K562 (cell line): ENCODE data around the gene ABCD3. TPM values are rescaled to one million over a fixed set of nuclear protein-coding genes. Genes with fewer than 3 reads are reported as not detected.

Experiments
- ATAC-seq: fragments of 200-7000 bp; cut with Tn5 transposase; 3 replicates; pipeline ENCODE4 v1.9.1; 2020; ENCODE audit warnings: moderate library complexity
- BruUV-seq: library from RNA; stranded (reverse); fragments of 400-500 nt; replicated peaks from 2 replicates; lab custom pipeline; 2021; lab: Mats Ljungman, UMichigan
- CTCF ChIA-PET: fragments of 300-600 bp; formaldehyde crosslinking; extraction: SDS; loops from one replicate; lab custom pipeline; 2021; ENCODE audit warnings: low intra/inter-chr PET ratio; lab: Yijun Ruan, JAX
- POLR2A ChIA-PET: fragments of 300-600, 350-650 bp; sonication (Branson Sonifier 250); formaldehyde crosslinking; extraction: SDS; loops from one replicate; lab custom pipeline; 2021; ENCODE audit warnings: antibody characterized with exemption, inconsistent platforms; lab: Yijun Ruan, JAX
- DNase-seq, 4 experiments: peaks; one replicate each; pipeline versions ENCODE4 v3.0.0 to v3.0.0-alpha.2; 2011 to 2018; ENCODE audit warnings: low spot score in 3 of 4, mixed read lengths in 3 of 4; ENCODE audit errors: extremely low read depth in 1 of 4
- FAIRE-seq: peaks from 2 replicates; lab custom pipeline; 2011; peaks lifted over from hg19 to GRCh38; lab: Jason Lieb, UNC
- H2AFZ ChIP-seq: 2 replicates; pipeline ENCODE4 v1.6.0; 2011; ENCODE audit warnings: low read depth, low read length, control low read depth, inconsistent platforms
- H3K27ac ChIP-seq: fragments of 200-600 bp; 3 replicates; pipeline ENCODE4 v1.8.0; 2011; ENCODE audit warnings: low read depth, mild to moderate bottlenecking, control low read depth, inconsistent platforms, low read length, moderate library complexity, mixed read lengths; ENCODE audit errors: extremely low read depth
- H3K27me3 ChIP-seq, 2 experiments: fragments of 300-600 bp in 1 of 2; 2 replicates in 1 of 2; 3 replicates in 1 of 2; pipeline versions ENCODE4 v1.6.0 to v1.8.0; 2011; ENCODE audit warnings: inconsistent platforms in 2 of 2, low read length in 2 of 2, mild to moderate bottlenecking in 1 of 2, mixed read lengths in 1 of 2, moderate library complexity in 1 of 2; ENCODE audit not compliant: control insufficient read depth in 2 of 2, insufficient read depth in 2 of 2
- H3K36me3 ChIP-seq: fragments of 300-600 bp; 3 replicates; pipeline ENCODE4 v1.8.0; 2011; ENCODE audit warnings: mild to moderate bottlenecking, low read length, inconsistent platforms; ENCODE audit not compliant: control insufficient read depth, insufficient read depth
- H3K4me1 ChIP-seq, 2 experiments: fragments of 200-600 bp in 1 of 2; replicated peaks in 1 of 2; 2 replicates in 1 of 2; 3 replicates in 1 of 2; pipeline versions ENCODE4 v1.5.1 to v1.8.0; 2011; ENCODE audit warnings: inconsistent platforms in 2 of 2, low read length in 2 of 2, mild to moderate bottlenecking in 1 of 2, mixed read lengths in 1 of 2, moderate library complexity in 1 of 2; ENCODE audit not compliant: control insufficient read depth in 2 of 2, insufficient read depth in 2 of 2
- H3K4me2 ChIP-seq: 2 replicates; pipeline ENCODE4 v1.6.1; 2011; ENCODE audit warnings: low read length, control low read depth, inconsistent platforms, mixed read lengths; ENCODE audit not compliant: insufficient read depth
- H3K4me3 ChIP-seq: fragments of 200-600 bp; sonication (generic), shearing (Covaris generic); 2 replicates; pipeline ENCODE4 v1.5.1; 2016; ENCODE audit warnings: control low read depth, inconsistent platforms
- H3K79me2 ChIP-seq: fragments of 200-600 bp; 3 replicates; pipeline ENCODE4 v1.8.0; 2011; ENCODE audit warnings: low read length, inconsistent platforms; ENCODE audit not compliant: control insufficient read depth, insufficient read depth
- H3K9ac ChIP-seq, 2 experiments: 2 replicates each; pipeline versions ENCODE4 v1.6.0 to v1.6.1; 2011; ENCODE audit warnings: low read depth in 2 of 2, low read length in 2 of 2, control low read depth in 1 of 2, inconsistent platforms in 1 of 2, mild to moderate bottlenecking in 1 of 2, mixed read lengths in 1 of 2; ENCODE audit not compliant: insufficient read depth in 1 of 2
- H3K9me1 ChIP-seq: one replicate; pipeline ENCODE4 v1.6.0; 2011; ENCODE audit warnings: inconsistent platforms, mild to moderate bottlenecking, low read length, moderate library complexity; ENCODE audit not compliant: control insufficient read depth, insufficient read depth
- H3K9me3 ChIP-seq: replicated peaks from 2 replicates; pipeline ENCODE4 v1.5.1; 2011; ENCODE audit warnings: low read depth, low read length, inconsistent platforms; ENCODE audit not compliant: control insufficient read depth, insufficient read depth
- H4K20me1 ChIP-seq: replicated peaks from 2 replicates; pipeline ENCODE4 v1.6.1; 2011; ENCODE audit warnings: low read length, inconsistent platforms, mixed read lengths; ENCODE audit not compliant: control insufficient read depth, insufficient read depth
- EHMT2 ChIP-seq: fragments of 450-650 bp; IDR thresholded peaks from 2 replicates; pipeline ENCODE4 v1.6.1; 2018; ENCODE audit warnings: antibody characterized with exemption
- KLF16 ChIP-seq: IDR thresholded peaks from 2 replicates; pipeline ENCODE4 v1.6.1; 2016; ENCODE audit warnings: antibody characterized with exemption
- SMARCE1 ChIP-seq: fragments of 450-650 bp; IDR thresholded peaks from 2 replicates; pipeline ENCODE4 v1.7.1; 2016; ENCODE audit warnings: mild to moderate bottlenecking
- SMC3 ChIP-seq: conservative IDR thresholded peaks from 2 replicates; pipeline ENCODE4 v1.6.1; 2011; ENCODE audit warnings: low read depth, low read length, improper control_type of control experiment; ENCODE audit not compliant: insufficient read depth
- ZNF644 ChIP-seq: fragments of 200-800 bp; sonication (Bioruptor generic); IDR thresholded peaks from 2 replicates; pipeline ENCODE4 v1.6.1; 2016; ENCODE audit warnings: low read depth, missing genetic modification characterization, missing compliant biosample characterization
- WGBS: fragments of 100-300 bp; shearing (Covaris generic); methylation state at CpG from one replicate; pipeline ENCODE4 v1.1.6; 2016; ENCODE audit warnings: low coverage, mixed read lengths; ENCODE audit not compliant: insufficient coverage; ENCODE audit errors: missing lambda C conversion rate; 5-methylcytosine and 5-hydroxymethylcytosine counted together
- in situ Hi-C: fragments of 300-500 bp; cut with MboI; formaldehyde crosslinking; loops from 4 replicates; pipeline ENCODE4 v1.15.0; 2018; ENCODE audit warnings: inconsistent platforms, mixed read lengths
- intact Hi-C: fragments of 100-400 bp; cut with micrococcal nuclease; formaldehyde crosslinking; loops from 2 replicates; pipeline ENCODE4 v1.14.2; 2022
- polyA plus RNA-seq, 8 experiments: library from polyadenylated mRNA; depleted of rRNA in 4 of 8; stranded (reverse) in 5 of 8; unstranded in 3 of 8; fragments of >200 nt; fragmentation: Nextera tagmentation in 2 of 8; fragmentation: Illumina TruSeq in 1 of 8; extraction: Ambion mirVana in 2 of 8; extraction: Trizol in 1 of 8; gene quantifications; 2 replicates each; pipeline versions ENCODE4 v1.2.1 to v1.2.3, GENCODE V29; 2011 to 2014; ENCODE audit warnings: inconsistent platforms in 1 of 8, missing spikeins in 1 of 8
- total RNA-seq, 7 experiments: library from RNA; depleted of rRNA in 6 of 7; stranded (reverse); fragments of >200 nt in 6 of 7; fragmentation: Illumina TruSeq in 2 of 7; extraction: Trizol in 2 of 7; gene quantifications; 2 replicates each; pipeline versions ENCODE4 v1.2.1 to v1.2.3, GENCODE V29; 2011 to 2021; ENCODE audit warnings: low replicate concordance in 1 of 7
- TF ChIP-seq, protein P1 (sequence below), 2 experiments: fragments of 150-350 bp in 1 of 2; IDR thresholded peaks; 2 replicates each; pipeline ENCODE4 v1.6.1; 2012 to 2016; ENCODE audit warnings: low read depth in 2 of 2, low read length in 2 of 2, mild to moderate bottlenecking in 1 of 2, moderate library complexity in 1 of 2
- TF ChIP-seq, protein P2 (sequence below): fragments of 250-450 bp; sonication (Bioruptor Pico); IDR thresholded peaks from 2 replicates; pipeline ENCODE4 v1.5.0; 2021; ENCODE audit warnings: mild to moderate bottlenecking, borderline replicate concordance
- TF ChIP-seq, protein P3 (sequence below): conservative IDR thresholded peaks from 2 replicates; pipeline ENCODE4 v1.6.1; 2011; ENCODE audit warnings: low read depth, mild to moderate bottlenecking, low read length; ENCODE audit not compliant: control insufficient read depth
- TF ChIP-seq, protein P4 (sequence below): sonication (generic); formaldehyde crosslinking; IDR thresholded peaks from 2 replicates; pipeline ENCODE4 v1.9.0; 2022; ENCODE audit warnings: mild to moderate bottlenecking, missing genetic modification reagents

The ABCD3 gene
- total and polyA plus RNA-seq, 9 of the 15 experiments (the other 6 are each of a cell fraction or from before 2014, with no cell fraction given), result 11.0 to 30.7 (median 15.5) TPM

DNA sequence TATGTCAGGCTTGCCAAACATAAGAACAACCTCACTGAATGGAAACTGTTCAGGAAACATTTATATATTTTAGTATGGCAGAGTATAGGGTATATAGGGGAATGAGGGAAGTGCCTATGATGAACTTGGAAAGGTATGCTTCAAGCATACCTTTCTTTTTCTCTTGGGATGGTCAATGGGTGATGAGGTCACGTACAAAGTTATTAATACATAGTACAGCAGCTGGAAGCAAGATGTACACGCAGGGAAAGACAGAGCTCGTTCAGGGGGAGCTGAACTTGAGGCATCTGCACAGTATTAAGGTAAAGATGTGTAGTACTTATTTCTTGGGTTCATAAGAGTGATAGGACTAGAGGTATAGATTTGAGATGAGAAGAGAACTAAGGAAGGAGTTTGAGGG lies 61.5 kb downstream of the ABCD3 start:
- Histone ChIP-seq H4K20me1 (no peaks in the 10 kb centered on the region), H3K4me3 (no peak overlapping the region), H3K4me1 (no peaks in the 10 kb centered on the region), H3K27me3 (no peaks in the 10 kb centered on the region), H2AFZ (no peak overlapping the region), H3K9me1 (no peaks in the 10 kb centered on the region), H3K4me2 (no peak overlapping the region), H3K27ac (no peak overlapping the region), H3K9me3 (no peaks in the 10 kb centered on the region), H3K36me3 (no peaks in the 10 kb centered on the region; the same call in 2 of the 3 replicates), H3K79me2 (no peaks in the 10 kb centered on the region), H3K9ac (no peak overlapping the region)
- 79% methylated on average over 3 of the region's 3 CpGs for WGBS
- CTCF ChIA-PET, result interaction anchor here (3.9 kb wide), 1 partner anchor 326 kb away, joined by 25 read pairs; no protein-coding TSS in a partner anchor
- POLR2A ChIA-PET, result no interaction called here
- BruUV-seq, result no TSS peak
- DNase-seq (no peak), ATAC-seq (no peak), FAIRE-seq (no peak)
- TF ChIP-seq SMC3 (no peak), SMARCE1 (no peak), EHMT2 (no peak), ZNF644 (no peak), KLF16 (no peak)
- TF ChIP-seq, protein P1, sequence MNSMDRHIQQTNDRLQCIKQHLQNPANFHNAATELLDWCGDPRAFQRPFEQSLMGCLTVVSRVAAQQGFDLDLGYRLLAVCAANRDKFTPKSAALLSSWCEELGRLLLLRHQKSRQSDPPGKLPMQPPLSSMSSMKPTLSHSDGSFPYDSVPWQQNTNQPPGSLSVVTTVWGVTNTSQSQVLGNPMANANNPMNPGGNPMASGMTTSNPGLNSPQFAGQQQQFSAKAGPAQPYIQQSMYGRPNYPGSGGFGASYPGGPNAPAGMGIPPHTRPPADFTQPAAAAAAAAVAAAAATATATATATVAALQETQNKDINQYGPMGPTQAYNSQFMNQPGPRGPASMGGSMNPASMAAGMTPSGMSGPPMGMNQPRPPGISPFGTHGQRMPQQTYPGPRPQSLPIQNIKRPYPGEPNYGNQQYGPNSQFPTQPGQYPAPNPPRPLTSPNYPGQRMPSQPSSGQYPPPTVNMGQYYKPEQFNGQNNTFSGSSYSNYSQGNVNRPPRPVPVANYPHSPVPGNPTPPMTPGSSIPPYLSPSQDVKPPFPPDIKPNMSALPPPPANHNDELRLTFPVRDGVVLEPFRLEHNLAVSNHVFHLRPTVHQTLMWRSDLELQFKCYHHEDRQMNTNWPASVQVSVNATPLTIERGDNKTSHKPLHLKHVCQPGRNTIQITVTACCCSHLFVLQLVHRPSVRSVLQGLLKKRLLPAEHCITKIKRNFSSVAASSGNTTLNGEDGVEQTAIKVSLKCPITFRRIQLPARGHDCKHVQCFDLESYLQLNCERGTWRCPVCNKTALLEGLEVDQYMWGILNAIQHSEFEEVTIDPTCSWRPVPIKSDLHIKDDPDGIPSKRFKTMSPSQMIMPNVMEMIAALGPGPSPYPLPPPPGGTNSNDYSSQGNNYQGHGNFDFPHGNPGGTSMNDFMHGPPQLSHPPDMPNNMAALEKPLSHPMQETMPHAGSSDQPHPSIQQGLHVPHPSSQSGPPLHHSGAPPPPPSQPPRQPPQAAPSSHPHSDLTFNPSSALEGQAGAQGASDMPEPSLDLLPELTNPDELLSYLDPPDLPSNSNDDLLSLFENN (IDR thresholded peaks at IDR 0.05; ENCODE audit: low read depth in 2 of 2, low read length in 2 of 2), result no peak
- TF ChIP-seq, protein P2, sequence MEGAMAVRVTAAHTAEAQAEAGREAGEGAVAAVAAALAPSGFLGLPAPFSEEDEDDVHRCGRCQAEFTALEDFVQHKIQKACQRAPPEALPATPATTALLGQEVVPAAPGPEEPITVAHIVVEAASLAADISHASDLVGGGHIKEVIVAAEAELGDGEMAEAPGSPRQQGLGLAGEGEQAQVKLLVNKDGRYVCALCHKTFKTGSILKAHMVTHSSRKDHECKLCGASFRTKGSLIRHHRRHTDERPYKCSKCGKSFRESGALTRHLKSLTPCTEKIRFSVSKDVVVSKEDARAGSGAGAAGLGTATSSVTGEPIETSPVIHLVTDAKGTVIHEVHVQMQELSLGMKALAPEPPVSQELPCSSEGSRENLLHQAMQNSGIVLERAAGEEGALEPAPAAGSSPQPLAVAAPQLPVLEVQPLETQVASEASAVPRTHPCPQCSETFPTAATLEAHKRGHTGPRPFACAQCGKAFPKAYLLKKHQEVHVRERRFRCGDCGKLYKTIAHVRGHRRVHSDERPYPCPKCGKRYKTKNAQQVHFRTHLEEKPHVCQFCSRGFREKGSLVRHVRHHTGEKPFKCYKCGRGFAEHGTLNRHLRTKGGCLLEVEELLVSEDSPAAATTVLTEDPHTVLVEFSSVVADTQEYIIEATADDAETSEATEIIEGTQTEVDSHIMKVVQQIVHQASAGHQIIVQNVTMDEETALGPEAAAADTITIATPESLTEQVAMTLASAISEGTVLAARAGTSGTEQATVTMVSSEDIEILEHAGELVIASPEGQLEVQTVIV (CRISPR knock-in tag), result no peak
- TF ChIP-seq, protein P3, sequence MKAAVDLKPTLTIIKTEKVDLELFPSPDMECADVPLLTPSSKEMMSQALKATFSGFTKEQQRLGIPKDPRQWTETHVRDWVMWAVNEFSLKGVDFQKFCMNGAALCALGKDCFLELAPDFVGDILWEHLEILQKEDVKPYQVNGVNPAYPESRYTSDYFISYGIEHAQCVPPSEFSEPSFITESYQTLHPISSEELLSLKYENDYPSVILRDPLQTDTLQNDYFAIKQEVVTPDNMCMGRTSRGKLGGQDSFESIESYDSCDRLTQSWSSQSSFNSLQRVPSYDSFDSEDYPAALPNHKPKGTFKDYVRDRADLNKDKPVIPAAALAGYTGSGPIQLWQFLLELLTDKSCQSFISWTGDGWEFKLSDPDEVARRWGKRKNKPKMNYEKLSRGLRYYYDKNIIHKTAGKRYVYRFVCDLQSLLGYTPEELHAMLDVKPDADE, result no peak
- TF ChIP-seq, protein P4, sequence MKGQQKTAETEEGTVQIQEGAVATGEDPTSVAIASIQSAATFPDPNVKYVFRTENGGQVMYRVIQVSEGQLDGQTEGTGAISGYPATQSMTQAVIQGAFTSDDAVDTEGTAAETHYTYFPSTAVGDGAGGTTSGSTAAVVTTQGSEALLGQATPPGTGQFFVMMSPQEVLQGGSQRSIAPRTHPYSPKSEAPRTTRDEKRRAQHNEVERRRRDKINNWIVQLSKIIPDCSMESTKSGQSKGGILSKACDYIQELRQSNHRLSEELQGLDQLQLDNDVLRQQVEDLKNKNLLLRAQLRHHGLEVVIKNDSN (CRISPR knock-in tag), result no peak
- in situ Hi-C loops (loop anchor here (10.0 kb wide), 1 partner anchor 415 kb away; no protein-coding TSS in a partner anchor), intact Hi-C loops (no loop called here)
